Natural killer cell (primary cell): ENCODE data around the gene KRT79. TPM values are rescaled to one million over a fixed set of nuclear protein-coding genes. Genes with fewer than 3 reads are reported as not detected.
"Not testable (repeated sequence)": the region's sequence is repeated elsewhere in the genome, so short reads cannot be mapped to it uniquely, and the experiment has no call there.

Experiments
- ATAC-seq, 3 donors: fragments of 150-1000 bp in 2 of 3; fragments of 200-7000 bp in 1 of 3; cut with Tn5 transposase; 1 replicate in 1 of 3; 2 replicates in 2 of 3; pipeline ENCODE4 v1.10.0; 2021; ENCODE audit warnings: mild to moderate bottlenecking in 2 of 3, moderate library complexity in 2 of 3
- DNase-seq, 2 donors: peaks; one replicate each; pipeline versions ENCODE4 v3.0.0 to v3.0.0-alpha.2; 2013 to 2021; ENCODE audit warnings: mixed read lengths in 1 of 2
- H3K27ac ChIP-seq: one replicate; pipeline ENCODE4 v1.5.1; 2013; ENCODE audit warnings: mild to moderate bottlenecking, low read length
- H3K27me3 ChIP-seq: one replicate; pipeline ENCODE4 v1.6.1; 2013; ENCODE audit warnings: low read length; ENCODE audit not compliant: control insufficient read depth, insufficient read depth
- H3K36me3 ChIP-seq: one replicate; pipeline ENCODE4 v1.6.1; 2013; ENCODE audit warnings: low read length; ENCODE audit not compliant: control insufficient read depth, insufficient read depth
- H3K4me1 ChIP-seq: one replicate; pipeline ENCODE4 v1.6.1; 2013; ENCODE audit warnings: low read length; ENCODE audit not compliant: control insufficient read depth, insufficient read depth
- H3K4me3 ChIP-seq: one replicate; pipeline ENCODE4 v1.5.1; 2013; ENCODE audit warnings: low read length
- H3K9me3 ChIP-seq: one replicate; pipeline ENCODE4 v1.6.1; 2013; ENCODE audit warnings: low read length; ENCODE audit not compliant: control insufficient read depth, insufficient read depth
- H3K27ac Mint-ChIP-seq, 2 donors: one replicate each; pipeline ENCODE4 v1.8.0; 2022; ENCODE audit warnings: mild to moderate bottlenecking in 2 of 2, mixed read lengths in 2 of 2, moderate library complexity in 1 of 2
- H3K27me3 Mint-ChIP-seq, 2 donors: one replicate each; pipeline ENCODE4 v1.8.0; 2022; ENCODE audit warnings: low read depth in 2 of 2, mixed read lengths in 2 of 2
- H3K36me3 Mint-ChIP-seq: one replicate; pipeline ENCODE4 v1.8.0; 2022; ENCODE audit warnings: mixed read lengths
- H3K4me1 Mint-ChIP-seq, 2 donors: one replicate each; pipeline ENCODE4 v1.8.0; 2022; ENCODE audit warnings: mixed read lengths in 2 of 2
- H3K4me3 Mint-ChIP-seq: one replicate; pipeline ENCODE4 v1.8.0; 2022; ENCODE audit warnings: mild to moderate bottlenecking, moderate library complexity, mixed read lengths
- H3K9me3 Mint-ChIP-seq, 2 donors: one replicate each; pipeline ENCODE4 v1.8.0; 2022; ENCODE audit warnings: mixed read lengths in 2 of 2
- CTCF ChIP-seq: fragments of 200-600 bp; IDR thresholded peaks from one replicate; pipeline ENCODE4 v1.8.0; 2022; ENCODE audit warnings: antibody characterized with exemption
- WGBS: methylation state at CpG from one replicate; pipeline ENCODE4 v1.1.7; 2013; ENCODE audit warnings: missing lambda C conversion rate; ENCODE audit not compliant: insufficient coverage; 5-methylcytosine and 5-hydroxymethylcytosine counted together
- intact Hi-C: fragments of 100-400 bp; cut with micrococcal nuclease; formaldehyde crosslinking; loops from one replicate; pipeline ENCODE4 v1.14.2; 2022
- total RNA-seq, 4 donors: library from RNA; stranded (reverse); fragments of 120-200 nt in 1 of 4; gene quantifications; one replicate each; pipeline versions ENCODE4 v1.2.3 to v1.2.4, GENCODE V29; 2013 to 2022

The KRT79 gene
- total RNA-seq: under 1 TPM in 1 of 3 donors, not detected in 2; 0.18 TPM
- not detected for total RNA-seq (2013)

DNA sequence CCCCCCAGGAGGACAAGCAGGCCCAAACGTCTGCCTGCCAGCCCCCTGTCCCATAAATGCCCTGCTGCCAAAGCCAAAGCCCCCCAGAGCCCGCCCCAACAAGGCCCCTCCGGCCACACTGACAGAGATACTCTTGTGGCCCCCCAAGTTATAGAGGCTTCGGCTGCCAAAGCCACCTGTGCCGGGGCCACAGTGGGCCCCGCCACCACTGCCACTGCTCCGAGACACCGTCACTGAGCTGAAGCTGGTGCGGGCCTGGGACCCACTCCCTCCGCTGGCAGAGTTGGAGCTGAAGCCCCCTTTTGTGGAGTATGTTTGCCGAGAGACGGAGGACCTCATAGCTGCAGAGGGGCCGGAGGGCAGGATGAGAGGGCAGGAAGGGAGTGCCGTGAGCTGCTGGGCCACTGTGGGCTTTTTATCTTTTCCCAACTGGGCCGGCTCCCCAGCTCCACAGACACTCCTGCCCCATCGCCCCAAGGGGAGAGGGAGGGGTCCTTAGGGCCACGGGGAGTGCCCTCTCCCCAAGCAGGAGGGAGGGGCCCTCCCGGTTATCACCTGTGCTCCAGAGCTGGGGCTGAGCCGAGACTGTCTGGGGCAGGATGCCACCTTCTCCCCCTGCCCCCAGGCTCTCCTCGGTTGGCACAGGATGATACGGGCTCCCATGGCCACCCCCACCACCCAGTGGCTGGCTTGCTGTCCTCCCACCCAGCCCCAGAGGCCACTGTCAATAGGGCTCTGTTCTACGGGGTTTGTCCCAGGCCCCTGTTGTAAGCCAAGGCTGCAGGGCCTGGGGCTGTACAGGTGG, at the start of gene KRT79:
Gene KRT79, minus strand, starts transcription at position 390 of the 805 bp plus-strand sequence. Its CDS starts 51 bp downstream, at position 339.
- Mint-ChIP-seq H3K27me3 (peaks cover 0 to 9% of the 10 kb centered on the region in 2 donors), H3K9me3 (no peaks in the 10 kb centered on the region), H3K4me1 (peaks cover 29 to 53% of the 10 kb centered on the region in 2 donors), H3K4me3 (no peak within 1 kb of the TSS), H3K27ac (peak within 1 kb of the TSS; percentile 87 to 95), H3K36me3 (no peaks in the 10 kb centered on the region)
- no peak for ATAC-seq
- peaks cover 30% of the 10 kb centered on the region for H3K4me1 ChIP-seq
- no peaks in the 10 kb centered on the region for H3K36me3 ChIP-seq
- no peak for TF ChIP-seq CTCF
- H3K27ac ChIP-seq: no peak within 1 kb of the TSS
- DNase-seq: no peak
- H3K9me3 ChIP-seq: no peaks in the 10 kb centered on the region
- WGBS: 88% methylated on average over 22 of the region's 22 CpGs
- no peaks in the 10 kb centered on the region for H3K27me3 ChIP-seq
- intact Hi-C loops: no loop called here
- no peak within 1 kb of the TSS for H3K4me3 ChIP-seq

GRCh38 chr12:52880499-52880898, 46.4 kb upstream of the KRT79 start:
- H3K27ac Mint-ChIP-seq, H3K9me3 Mint-ChIP-seq, H3K4me3 ChIP-seq, H3K27me3 ChIP-seq, intact Hi-C loops, H3K36me3 Mint-ChIP-seq, DNase-seq, H3K27ac ChIP-seq, H3K9me3 ChIP-seq, H3K4me3 Mint-ChIP-seq, H3K36me3 ChIP-seq, ATAC-seq: not testable (repeated sequence)
- WGBS: 70% methylated on average over 4 of the region's 8 CpGs
- Mint-ChIP-seq H3K27me3 (peaks cover 0 to 24% of the 10 kb centered on the region in 2 donors), H3K4me1 (peaks cover 0 to 26% of the 10 kb centered on the region in 2 donors)
- H3K4me1 ChIP-seq: peaks cover 17% of the 10 kb centered on the region

DNA sequence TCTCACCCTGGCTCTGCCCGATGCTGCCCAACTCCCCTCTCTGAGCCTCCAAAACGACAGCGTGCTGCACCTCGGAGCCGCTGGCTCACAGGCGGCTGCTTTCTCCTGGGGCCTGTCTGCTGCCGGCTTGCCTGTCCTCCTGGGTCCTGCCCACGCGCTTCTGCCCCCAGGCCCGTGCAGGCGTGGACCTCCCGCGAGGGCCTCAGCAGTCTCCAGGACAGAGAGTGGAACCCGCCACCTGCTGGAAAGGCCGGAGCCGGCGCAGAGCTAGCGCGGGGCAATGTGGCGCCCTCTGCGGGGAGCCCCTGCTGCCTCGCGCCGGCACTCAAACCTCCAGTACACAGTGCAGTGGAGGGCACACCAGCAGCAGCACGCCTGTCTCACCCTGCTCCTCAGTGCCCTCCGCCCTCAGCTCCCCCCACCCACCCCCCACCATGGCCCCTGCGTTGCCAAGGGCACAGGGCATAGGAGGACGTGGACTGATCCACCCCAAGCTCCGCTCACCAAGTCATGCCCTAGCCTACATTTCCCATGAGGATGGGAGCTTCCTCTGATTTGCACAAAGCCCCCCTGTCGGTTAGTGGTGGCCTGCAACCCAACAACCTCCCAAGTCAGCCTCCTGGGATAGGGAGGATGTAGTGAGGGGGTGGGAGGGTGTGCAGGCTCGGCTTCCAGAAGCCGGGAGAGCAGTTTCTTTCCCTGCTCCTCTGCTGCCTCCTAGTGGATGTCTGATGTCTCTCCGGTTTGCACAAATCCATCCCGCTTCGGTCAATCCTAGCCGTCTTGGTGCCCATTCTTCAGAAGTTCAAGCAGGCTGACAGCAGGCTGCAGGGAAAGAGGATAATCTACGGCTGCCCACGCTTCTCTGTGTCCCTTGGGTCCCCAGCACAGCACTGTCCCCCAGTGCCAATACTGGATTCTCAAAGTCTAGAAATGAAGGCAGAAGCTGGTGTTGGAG, 45.6 kb upstream of the KRT79 start:
- peak; percentile 99 for TF ChIP-seq CTCF
- Mint-ChIP-seq H3K27me3 (peaks cover 0 to 27% of the 10 kb centered on the region in 2 donors), H3K4me3 (peak overlapping the region; percentile 68), H3K36me3 (no peaks in the 10 kb centered on the region), H3K4me1 (peaks cover 2 to 33% of the 10 kb centered on the region in 2 donors), H3K27ac (peak overlapping the region in 1 of 2 donors; percentile 37), H3K9me3 (no peaks in the 10 kb centered on the region)
- Histone ChIP-seq H3K27ac (no peak overlapping the region), H3K4me1 (peaks cover 22% of the 10 kb centered on the region), H3K9me3 (no peaks in the 10 kb centered on the region), H3K27me3 (peaks cover 3% of the 10 kb centered on the region), H3K36me3 (no peaks in the 10 kb centered on the region), H3K4me3 (no peak overlapping the region)
- 7% methylated on average over 35 of the region's 38 CpGs for WGBS
- intact Hi-C loops: loop anchor here (1.0 to 5.0 kb wide), 4 partner anchors 296 to 723 kb away; no protein-coding TSS in a partner anchor
- ATAC-seq (peak; percentile 95 to 98 (median 98)), DNase-seq (peak; percentile 77 to 85)
